ENCODE data around the gene RGMB.

RGMB gene

GRCh38 chr5:98839469-98840383 lies 66.3 kb downstream of the RGMB start:
- DNase-seq: no peak

GRCh38 chr5:98840946-98841345 lies 67.5 kb downstream of the RGMB start:
- no peak for DNase-seq

GRCh38 chr5:98843481-98843880 lies 70.0 kb downstream of the RGMB start:
- no peak for DNase-seq

- no peak for DNase-seq
Observed at GRCh38 chr5:98844865-98845264, 71.4 kb downstream of the RGMB start.

GRCh38 chr5:98845878-98846277 lies 72.4 kb downstream of the RGMB start:
- no peak for DNase-seq

Data from Kasumi-1 (cell line).